Measurements from ENCODE around the gene ARCN1. TPM values are rescaled to one million over a fixed set of nuclear protein-coding genes. Genes with fewer than 3 reads are reported as not detected.
"Not testable (repeated sequence)": the region's sequence is repeated elsewhere in the genome, so short reads cannot be mapped to it uniquely, and the experiment has no call there.

The ARCN1 gene
- total and polyA plus RNA-seq, 2 experiments from 2014 or later: 77.6 to 124 TPM

DNA sequence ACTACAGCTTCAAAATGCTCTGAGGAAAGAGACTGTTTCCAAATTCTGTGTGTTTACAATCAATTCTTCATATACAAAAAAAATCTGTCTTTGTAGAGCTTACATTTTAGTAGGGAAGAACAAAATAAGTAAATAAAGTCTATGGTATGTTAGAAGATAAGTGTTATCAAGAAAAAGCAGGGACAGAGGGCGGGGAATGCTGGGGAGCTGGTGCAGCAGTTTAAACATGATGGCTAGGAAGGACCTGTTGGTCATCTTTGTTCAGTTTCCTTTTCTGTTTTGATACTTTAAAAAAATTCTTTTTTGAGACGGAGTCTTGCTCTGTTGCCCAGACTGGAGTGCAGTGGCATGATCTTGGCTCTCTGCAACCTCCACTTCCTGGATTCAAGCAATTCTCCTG, 25.1 kb upstream of the ARCN1 start:
- H3K27ac ChIP-seq: no peak overlapping the region
- H3K4me3 ChIP-seq: no peak overlapping the region
- no peaks in the 10 kb centered on the region for H3K9me3 ChIP-seq (ENCODE audit: low read depth)
- H3K4me1 ChIP-seq (ENCODE audit: low read depth): no peaks in the 10 kb centered on the region
- no peak for DNase-seq (ENCODE audit: low read depth in 1 of 2, low spot score in 1 of 2)
- H3K36me3 ChIP-seq: peaks cover 19% of the 10 kb centered on the region
- no peak for TF ChIP-seq CTCF (IDR thresholded peaks at IDR 0.05; ENCODE audit: low read depth, low read length)
- H3K27me3 ChIP-seq: no peaks in the 10 kb centered on the region

DNA sequence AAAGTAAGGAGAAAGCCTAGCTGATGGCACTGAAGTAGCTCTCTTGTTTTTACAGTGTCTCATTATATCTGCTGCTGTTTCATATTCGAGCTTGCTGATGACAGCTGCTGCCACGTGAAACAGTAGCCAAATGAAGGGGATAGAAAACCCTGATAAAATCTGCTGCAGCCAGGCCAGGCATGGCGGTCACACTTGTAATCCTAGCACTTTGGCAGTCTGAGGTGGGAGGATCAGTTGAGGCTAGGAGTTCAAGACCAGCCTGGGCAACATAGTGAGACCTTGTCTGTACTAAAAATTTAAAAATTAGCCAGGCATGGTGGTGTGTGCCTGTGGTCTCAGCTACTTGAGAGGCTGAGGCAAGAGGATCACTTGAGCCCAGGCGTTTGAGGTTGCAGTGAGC, 19.9 kb upstream of the ARCN1 start:
- no peak for TF ChIP-seq CTCF (IDR thresholded peaks at IDR 0.05; ENCODE audit: low read depth, low read length)
- no peaks in the 10 kb centered on the region for H3K27me3 ChIP-seq
- H3K9me3 ChIP-seq (ENCODE audit: low read depth): no peaks in the 10 kb centered on the region
- H3K4me3 ChIP-seq: no peak overlapping the region
- H3K4me1 ChIP-seq (ENCODE audit: low read depth): no peaks in the 10 kb centered on the region
- no peak overlapping the region for H3K27ac ChIP-seq
- H3K36me3 ChIP-seq: peaks cover 30% of the 10 kb centered on the region
- DNase-seq (ENCODE audit: low read depth in 1 of 2, low spot score in 1 of 2): no peak

GRCh38 chr11:118560806-118561205, 11.4 kb upstream of the ARCN1 start:
- no peak for TF ChIP-seq CTCF (IDR thresholded peaks at IDR 0.05; ENCODE audit: low read depth, low read length)
- Histone ChIP-seq H3K4me1 (ENCODE audit: low read depth) (peaks cover 3% of the 10 kb centered on the region), H3K9me3 (ENCODE audit: low read depth) (no peaks in the 10 kb centered on the region), H3K36me3 (peaks cover 13% of the 10 kb centered on the region), H3K27ac (no peak overlapping the region), H3K27me3 (no peaks in the 10 kb centered on the region), H3K4me3 (no peak overlapping the region)
- no peak for DNase-seq (ENCODE audit: low read depth in 1 of 2, low spot score in 1 of 2)

DNA sequence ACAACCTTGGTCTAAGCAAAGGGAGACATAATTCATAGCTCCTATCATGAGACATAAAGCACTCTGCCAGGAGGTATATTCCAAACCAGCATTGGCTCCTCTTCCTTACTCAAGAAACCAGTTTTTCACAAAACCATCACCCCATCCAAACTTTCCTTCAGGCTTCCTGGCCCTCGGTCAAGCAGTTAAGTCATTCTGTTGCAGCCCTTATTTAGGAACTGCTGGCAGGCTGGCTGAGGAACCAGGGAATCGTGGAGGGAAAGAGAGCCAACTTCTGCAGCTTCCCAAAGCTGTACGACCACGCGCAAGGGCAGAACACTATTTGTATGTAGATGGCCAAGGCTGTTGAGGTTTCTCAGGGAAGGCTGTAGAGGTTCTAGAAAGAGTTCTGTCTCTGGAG, 7.2 kb upstream of the ARCN1 start:
- no peak for TF ChIP-seq CTCF (IDR thresholded peaks at IDR 0.05; ENCODE audit: low read depth, low read length)
- H3K36me3 ChIP-seq: no peaks in the 10 kb centered on the region
- peak overlapping the region; percentile 52 for H3K4me3 ChIP-seq
- no peak overlapping the region for H3K27ac ChIP-seq
- H3K9me3 ChIP-seq (ENCODE audit: low read depth): no peaks in the 10 kb centered on the region
- no peaks in the 10 kb centered on the region for H3K27me3 ChIP-seq
- H3K4me1 ChIP-seq (ENCODE audit: low read depth): peaks cover 3% of the 10 kb centered on the region
- DNase-seq (ENCODE audit: low read depth in 1 of 2, low spot score in 1 of 2): peak in 1 of 2 donors; percentile 44

- TF ChIP-seq CTCF (IDR thresholded peaks at IDR 0.05; ENCODE audit: low read depth, low read length): no peak
- no peak overlapping the region for H3K4me3 ChIP-seq
- H3K36me3 ChIP-seq: no peaks in the 10 kb centered on the region
- no peaks in the 10 kb centered on the region for H3K9me3 ChIP-seq (ENCODE audit: low read depth)
- no peaks in the 10 kb centered on the region for H3K27me3 ChIP-seq
- no peak for DNase-seq (ENCODE audit: low read depth in 1 of 2, low spot score in 1 of 2)
- no peak overlapping the region for H3K27ac ChIP-seq
- H3K4me1 ChIP-seq (ENCODE audit: low read depth): peaks cover 14% of the 10 kb centered on the region
These were observed 2.5 kb upstream of the ARCN1 start for GRCh38 chr11:118569670-118570069.

DNA sequence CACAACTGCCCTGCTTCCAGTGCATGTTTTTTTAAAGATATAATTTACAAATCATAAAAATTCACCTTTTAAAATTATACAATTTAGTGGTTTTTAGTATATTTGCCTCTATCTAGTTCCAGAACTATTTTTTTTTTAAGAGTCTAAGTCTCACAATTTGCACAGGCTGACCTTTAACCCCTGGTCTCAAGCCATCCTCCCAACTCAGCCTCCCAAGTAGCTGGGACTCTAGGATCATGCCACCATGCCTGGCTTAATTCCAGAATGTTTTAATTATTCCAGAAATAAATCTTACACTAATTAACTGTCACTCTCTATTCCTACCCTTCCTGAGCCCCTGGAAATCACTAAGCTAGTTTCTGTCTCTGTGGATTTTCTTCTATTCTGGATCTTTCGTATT, 1.4 kb upstream of the ARCN1 start:
- DNase-seq (ENCODE audit: low read depth in 1 of 2, low spot score in 1 of 2): no peak
- H3K4me1 ChIP-seq (ENCODE audit: low read depth): peaks cover 15% of the 10 kb centered on the region
- no peak overlapping the region for H3K4me3 ChIP-seq
- no peaks in the 10 kb centered on the region for H3K36me3 ChIP-seq
- no peak for TF ChIP-seq CTCF (IDR thresholded peaks at IDR 0.05; ENCODE audit: low read depth, low read length)
- no peak overlapping the region for H3K27ac ChIP-seq
- no peaks in the 10 kb centered on the region for H3K9me3 ChIP-seq (ENCODE audit: low read depth)
- H3K27me3 ChIP-seq: no peaks in the 10 kb centered on the region

- H3K4me1 ChIP-seq (ENCODE audit: low read depth): peaks cover 15% of the 10 kb centered on the region
- DNase-seq (ENCODE audit: low read depth in 1 of 2, low spot score in 1 of 2): peak in 1 of 2 donors; percentile 46
- not testable (repeated sequence) for H3K27me3 ChIP-seq; H3K36me3 ChIP-seq; H3K9me3 ChIP-seq (ENCODE audit: low read depth)
- peak overlapping the region; percentile 42 for H3K27ac ChIP-seq
- H3K4me3 ChIP-seq: peak overlapping the region; percentile 95
These were observed 528 bp upstream of the ARCN1 start for GRCh38 chr11:118571701-118572060.
